ENCODE results near the gene SLAMF1. TPM values are rescaled to one million over a fixed set of nuclear protein-coding genes. Genes with fewer than 3 reads are reported as not detected.

SLAMF1 gene
- total and polyA plus RNA-seq, 2 experiments from 2014 or later = not detected

DNA sequence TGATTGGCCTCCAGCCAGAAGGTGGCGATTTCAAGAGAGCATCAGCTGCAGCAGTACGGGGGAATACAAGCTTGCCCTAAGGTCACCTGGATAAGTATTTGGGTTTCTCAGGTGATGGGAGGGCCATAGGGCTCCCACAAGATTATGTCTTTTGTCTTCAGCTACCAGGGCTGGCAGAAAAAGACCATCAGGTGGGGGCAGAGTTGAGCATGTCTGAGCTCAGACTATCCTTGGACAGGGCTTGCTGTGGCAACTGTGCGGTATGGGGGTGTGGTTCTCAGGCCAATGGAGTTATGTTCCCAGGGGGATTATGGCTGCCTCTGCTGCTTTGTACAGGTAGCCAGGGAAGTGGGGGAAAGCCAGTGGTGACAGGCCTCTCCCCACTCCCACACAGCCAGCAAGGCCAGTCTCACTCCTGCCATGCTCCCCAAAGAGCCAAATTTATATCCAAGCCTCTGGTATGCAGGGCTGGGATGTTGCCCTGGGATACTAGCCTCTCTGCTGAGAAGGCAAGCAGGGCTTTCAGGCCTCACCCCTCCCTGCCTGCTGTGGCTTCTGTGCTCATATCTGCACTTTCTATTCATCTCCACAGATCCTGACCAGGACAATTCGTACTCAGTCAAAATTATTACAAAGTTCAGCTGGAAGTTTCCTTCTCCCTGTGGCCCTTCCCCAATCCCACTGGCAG, 40.9 kb downstream of the SLAMF1 start:
- Histone ChIP-seq H3K36me3 (ENCODE audit: insufficient read depth) (no peaks in the 10 kb centered on the region), H3K27ac (ENCODE audit: low read depth) (no peak overlapping the region), H3K79me2 (replicated peaks; ENCODE audit: insufficient read depth) (no peaks in the 10 kb centered on the region), H3K4me1 (ENCODE audit: insufficient read depth) (no peaks in the 10 kb centered on the region), H2AFZ (peak overlapping the region; percentile 33), H3K27me3 (ENCODE audit: insufficient read depth) (no peaks in the 10 kb centered on the region), H3F3A (replicated peaks; ENCODE audit: low read depth) (no peaks in the 10 kb centered on the region), H3K9me2 (ENCODE audit: insufficient read depth) (no peaks in the 10 kb centered on the region), H4K20me1 (replicated peaks; ENCODE audit: insufficient read depth) (no peaks in the 10 kb centered on the region), H3K4me2 (no peak overlapping the region), H3K4me3 (no peak overlapping the region)
- Mint-ChIP-seq H3K36me3 (ENCODE audit: low read depth) (peaks cover 14% of the 10 kb centered on the region; the same call in 2 of the 3 replicates), H3K27me3 (ENCODE audit: insufficient read depth, low read depth, poor library complexity) (no peaks in the 10 kb centered on the region), H3K27ac (no peak overlapping the region), H3K4me3 (no peak overlapping the region), H3K4me1 (peaks cover 7% of the 10 kb centered on the region; the same call in 2 of the 3 replicates), H3K9me3 (peaks cover 25% of the 10 kb centered on the region)
- DNase-seq (ENCODE audit: low spot score) (no peak), ATAC-seq (no peak; the same call in 2 of the 3 replicates)
- TF ChIP-seq, protein P1, sequence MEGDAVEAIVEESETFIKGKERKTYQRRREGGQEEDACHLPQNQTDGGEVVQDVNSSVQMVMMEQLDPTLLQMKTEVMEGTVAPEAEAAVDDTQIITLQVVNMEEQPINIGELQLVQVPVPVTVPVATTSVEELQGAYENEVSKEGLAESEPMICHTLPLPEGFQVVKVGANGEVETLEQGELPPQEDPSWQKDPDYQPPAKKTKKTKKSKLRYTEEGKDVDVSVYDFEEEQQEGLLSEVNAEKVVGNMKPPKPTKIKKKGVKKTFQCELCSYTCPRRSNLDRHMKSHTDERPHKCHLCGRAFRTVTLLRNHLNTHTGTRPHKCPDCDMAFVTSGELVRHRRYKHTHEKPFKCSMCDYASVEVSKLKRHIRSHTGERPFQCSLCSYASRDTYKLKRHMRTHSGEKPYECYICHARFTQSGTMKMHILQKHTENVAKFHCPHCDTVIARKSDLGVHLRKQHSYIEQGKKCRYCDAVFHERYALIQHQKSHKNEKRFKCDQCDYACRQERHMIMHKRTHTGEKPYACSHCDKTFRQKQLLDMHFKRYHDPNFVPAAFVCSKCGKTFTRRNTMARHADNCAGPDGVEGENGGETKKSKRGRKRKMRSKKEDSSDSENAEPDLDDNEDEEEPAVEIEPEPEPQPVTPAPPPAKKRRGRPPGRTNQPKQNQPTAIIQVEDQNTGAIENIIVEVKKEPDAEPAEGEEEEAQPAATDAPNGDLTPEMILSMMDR (conservative IDR thresholded peaks at IDR 0.05; ENCODE audit: low read depth in 2 of 2) = peak in 1 of 2 experiments; percentile 14; a peak in 2 of 4 replicates
- TF ChIP-seq POLR2AphosphoS5 (IDR thresholded peaks at IDR 0.05; ENCODE audit: low read depth) = no peak

DNA sequence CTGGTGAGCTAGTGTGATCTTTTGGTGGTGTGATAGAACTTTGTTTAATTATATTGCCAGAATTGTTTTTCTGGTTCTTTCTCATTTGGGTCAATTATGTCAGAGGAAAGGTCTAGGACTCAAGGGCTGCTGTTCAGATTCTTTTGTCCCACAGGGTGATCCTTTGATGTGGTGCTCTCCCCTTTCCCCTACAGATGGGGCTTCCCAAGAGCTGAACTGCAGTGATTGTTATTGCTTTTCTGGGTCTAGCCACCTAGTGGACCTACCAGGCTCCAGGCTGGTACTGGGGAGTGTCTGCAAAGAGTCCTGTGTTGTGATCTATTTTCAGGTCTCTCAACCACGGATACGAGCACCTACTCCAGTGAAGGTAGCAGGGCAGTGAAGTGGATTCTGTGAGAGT, 41.6 kb downstream of the SLAMF1 start:
- peaks cover 5% of the 10 kb centered on the region; the same call in 1 of the 3 replicates for H3K4me1 Mint-ChIP-seq
- H3K27me3 ChIP-seq (ENCODE audit: insufficient read depth) = no peaks in the 10 kb centered on the region
- H3K36me3 Mint-ChIP-seq (ENCODE audit: low read depth) = peaks cover 19% of the 10 kb centered on the region; the same call in 2 of the 3 replicates
- DNase-seq (ENCODE audit: low spot score) (no peak), ATAC-seq (no peak)
- no peaks in the 10 kb centered on the region for H3K27me3 Mint-ChIP-seq (ENCODE audit: insufficient read depth, low read depth, poor library complexity)
- H3K4me3 ChIP-seq = no peak overlapping the region
- peaks cover 31% of the 10 kb centered on the region for H3K9me3 Mint-ChIP-seq
- H3K79me2 ChIP-seq (replicated peaks; ENCODE audit: insufficient read depth) = no peaks in the 10 kb centered on the region
- H3K9me2 ChIP-seq (ENCODE audit: insufficient read depth) = no peaks in the 10 kb centered on the region
- no peak overlapping the region for H3K27ac ChIP-seq (ENCODE audit: low read depth)
- no peaks in the 10 kb centered on the region for H3K36me3 ChIP-seq (ENCODE audit: insufficient read depth)
- H4K20me1 ChIP-seq (replicated peaks; ENCODE audit: insufficient read depth) = no peaks in the 10 kb centered on the region
- no peak overlapping the region for H3K4me3 Mint-ChIP-seq
- no peaks in the 10 kb centered on the region for H3K4me1 ChIP-seq (ENCODE audit: insufficient read depth)
- H2AFZ ChIP-seq = peak overlapping the region; percentile 33
- no peak for TF ChIP-seq POLR2AphosphoS5 (IDR thresholded peaks at IDR 0.05; ENCODE audit: low read depth)
- TF ChIP-seq, protein P1 (conservative IDR thresholded peaks at IDR 0.05; ENCODE audit: low read depth in 2 of 2) = 0 out of 4 replicates have a peak, but pooled peaks of 1 of the 2 experiments have one; percentile 9
- no peaks in the 10 kb centered on the region for H3F3A ChIP-seq (replicated peaks; ENCODE audit: low read depth)
- H3K4me2 ChIP-seq = no peak overlapping the region
- no peak overlapping the region for H3K27ac Mint-ChIP-seq

DNA sequence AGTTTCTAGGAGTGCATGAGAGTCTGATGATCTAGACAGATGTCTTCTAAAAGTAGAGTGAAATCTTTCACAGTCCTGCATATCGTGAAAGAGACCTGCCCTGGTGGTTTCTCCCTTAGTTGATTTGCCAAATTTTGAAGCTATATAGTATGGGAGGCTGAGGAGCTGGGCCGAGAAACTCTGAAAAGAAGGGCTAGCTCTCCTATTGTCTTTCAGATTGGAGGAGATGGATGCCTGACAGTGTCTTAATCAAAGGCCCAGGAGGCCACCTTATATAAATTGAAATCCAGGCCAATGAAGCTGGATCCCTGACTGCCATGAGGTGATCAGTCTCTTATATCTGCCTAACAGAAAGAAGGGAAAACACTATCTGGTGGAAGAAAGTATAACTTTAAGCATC, 49.1 kb downstream of the SLAMF1 start:
- Histone ChIP-seq H3K79me2 (replicated peaks; ENCODE audit: insufficient read depth) (no peaks in the 10 kb centered on the region), H3K36me3 (ENCODE audit: insufficient read depth) (no peaks in the 10 kb centered on the region), H4K20me1 (replicated peaks; ENCODE audit: insufficient read depth) (no peaks in the 10 kb centered on the region), H3K4me2 (no peak overlapping the region), H3K27ac (ENCODE audit: low read depth) (no peak overlapping the region), H3K9me2 (ENCODE audit: insufficient read depth) (0 out of 2 replicates have a peak, but pooled peaks cover 2% of the 10 kb centered on the region), H3K4me3 (no peak overlapping the region), H3K27me3 (ENCODE audit: insufficient read depth) (no peaks in the 10 kb centered on the region), H3F3A (replicated peaks; ENCODE audit: low read depth) (no peaks in the 10 kb centered on the region), H3K4me1 (ENCODE audit: insufficient read depth) (no peaks in the 10 kb centered on the region), H2AFZ (peak overlapping the region; percentile 26; the same call in 1 of the 2 replicates)
- peaks cover 17% of the 10 kb centered on the region; the same call in 2 of the 3 replicates for H3K36me3 Mint-ChIP-seq (ENCODE audit: low read depth)
- peaks cover 31% of the 10 kb centered on the region for H3K9me3 Mint-ChIP-seq
- H3K4me1 Mint-ChIP-seq = peaks cover 5% of the 10 kb centered on the region; the same call in 2 of the 3 replicates
- peaks cover 1% of the 10 kb centered on the region for H3K27me3 Mint-ChIP-seq (ENCODE audit: insufficient read depth, low read depth, poor library complexity)
- DNase-seq (ENCODE audit: low spot score) = no peak
- no peak overlapping the region for H3K27ac Mint-ChIP-seq
- peak; percentile 55; the same call in 2 of the 3 replicates for ATAC-seq
- no peak overlapping the region for H3K4me3 Mint-ChIP-seq
- TF ChIP-seq STAT1 (IDR thresholded peaks at IDR 0.05; ENCODE audit: unreplicated experiment) = no peak
- TF ChIP-seq CREB1 (CRISPR knock-in tag; IDR thresholded peaks at IDR 0.05; ENCODE audit: low read depth) = no peak
- no peak for TF ChIP-seq POLR2AphosphoS5 (IDR thresholded peaks at IDR 0.05; ENCODE audit: low read depth)
- TF ChIP-seq ZNF331 (CRISPR knock-in tag; IDR thresholded peaks at IDR 0.05; ENCODE audit: low read depth) = no peak
- TF ChIP-seq ZNF114 (CRISPR knock-in tag; IDR thresholded peaks at IDR 0.05) = no peak
- TF ChIP-seq, protein P1 (conservative IDR thresholded peaks at IDR 0.05; ENCODE audit: low read depth in 2 of 2) = no peak
- TF ChIP-seq, protein P2, sequence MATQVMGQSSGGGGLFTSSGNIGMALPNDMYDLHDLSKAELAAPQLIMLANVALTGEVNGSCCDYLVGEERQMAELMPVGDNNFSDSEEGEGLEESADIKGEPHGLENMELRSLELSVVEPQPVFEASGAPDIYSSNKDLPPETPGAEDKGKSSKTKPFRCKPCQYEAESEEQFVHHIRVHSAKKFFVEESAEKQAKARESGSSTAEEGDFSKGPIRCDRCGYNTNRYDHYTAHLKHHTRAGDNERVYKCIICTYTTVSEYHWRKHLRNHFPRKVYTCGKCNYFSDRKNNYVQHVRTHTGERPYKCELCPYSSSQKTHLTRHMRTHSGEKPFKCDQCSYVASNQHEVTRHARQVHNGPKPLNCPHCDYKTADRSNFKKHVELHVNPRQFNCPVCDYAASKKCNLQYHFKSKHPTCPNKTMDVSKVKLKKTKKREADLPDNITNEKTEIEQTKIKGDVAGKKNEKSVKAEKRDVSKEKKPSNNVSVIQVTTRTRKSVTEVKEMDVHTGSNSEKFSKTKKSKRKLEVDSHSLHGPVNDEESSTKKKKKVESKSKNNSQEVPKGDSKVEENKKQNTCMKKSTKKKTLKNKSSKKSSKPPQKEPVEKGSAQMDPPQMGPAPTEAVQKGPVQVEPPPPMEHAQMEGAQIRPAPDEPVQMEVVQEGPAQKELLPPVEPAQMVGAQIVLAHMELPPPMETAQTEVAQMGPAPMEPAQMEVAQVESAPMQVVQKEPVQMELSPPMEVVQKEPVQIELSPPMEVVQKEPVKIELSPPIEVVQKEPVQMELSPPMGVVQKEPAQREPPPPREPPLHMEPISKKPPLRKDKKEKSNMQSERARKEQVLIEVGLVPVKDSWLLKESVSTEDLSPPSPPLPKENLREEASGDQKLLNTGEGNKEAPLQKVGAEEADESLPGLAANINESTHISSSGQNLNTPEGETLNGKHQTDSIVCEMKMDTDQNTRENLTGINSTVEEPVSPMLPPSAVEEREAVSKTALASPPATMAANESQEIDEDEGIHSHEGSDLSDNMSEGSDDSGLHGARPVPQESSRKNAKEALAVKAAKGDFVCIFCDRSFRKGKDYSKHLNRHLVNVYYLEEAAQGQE (IDR thresholded peaks at IDR 0.05; ENCODE audit: unreplicated experiment) = no peak

Measured in GM23338 (cell line).